Measurements from ENCODE around the gene CAMSAP3. TPM values are rescaled to one million over a fixed set of nuclear protein-coding genes. Genes with fewer than 3 reads are reported as not detected.

CAMSAP3 gene
- total RNA-seq, 1 donor from 2014 or later = 1.2 TPM

GRCh38 chr19:7645656-7646425 is 50.2 kb downstream of the CAMSAP3 start:
- DNase-seq (ENCODE audit: low spot score) = no peak

DNA sequence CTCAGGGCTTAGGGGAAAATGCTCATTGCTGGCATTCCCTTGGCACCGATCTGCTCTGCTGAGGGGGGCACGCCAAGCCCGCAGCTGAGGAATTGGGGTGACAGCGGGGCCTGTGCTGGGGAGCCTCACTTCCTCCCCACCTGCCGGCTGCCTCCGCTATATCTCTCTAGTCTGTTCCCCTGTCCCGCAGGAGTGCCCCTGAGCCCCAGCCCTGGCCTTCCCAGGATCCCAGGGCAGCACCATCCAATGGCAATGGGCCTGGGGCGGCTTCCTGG is 50.7 kb downstream of the CAMSAP3 start:
- DNase-seq (ENCODE audit: low spot score) = no peak

DNA sequence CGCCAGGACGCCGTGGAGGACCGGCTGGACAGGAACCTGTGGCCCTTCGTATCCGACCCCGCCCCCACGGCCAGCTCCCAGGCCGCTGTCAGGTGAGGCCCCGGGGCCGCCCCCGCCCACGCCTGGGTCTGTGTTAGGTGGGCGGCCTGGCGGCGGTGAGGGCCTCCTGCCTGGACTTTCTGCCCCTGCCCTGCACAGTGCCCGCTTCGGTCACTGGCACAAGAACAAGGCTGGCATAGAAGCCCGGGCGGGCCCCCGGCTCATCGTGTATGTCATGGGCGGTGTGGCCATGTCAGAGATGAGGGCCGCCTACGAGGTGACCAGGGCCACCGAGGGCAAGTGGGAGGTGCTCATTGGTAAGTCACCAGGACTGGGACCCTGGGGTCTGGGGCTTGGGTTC is 51.5 kb downstream of the CAMSAP3 start:
- no peak for DNase-seq (ENCODE audit: low spot score)

DNA sequence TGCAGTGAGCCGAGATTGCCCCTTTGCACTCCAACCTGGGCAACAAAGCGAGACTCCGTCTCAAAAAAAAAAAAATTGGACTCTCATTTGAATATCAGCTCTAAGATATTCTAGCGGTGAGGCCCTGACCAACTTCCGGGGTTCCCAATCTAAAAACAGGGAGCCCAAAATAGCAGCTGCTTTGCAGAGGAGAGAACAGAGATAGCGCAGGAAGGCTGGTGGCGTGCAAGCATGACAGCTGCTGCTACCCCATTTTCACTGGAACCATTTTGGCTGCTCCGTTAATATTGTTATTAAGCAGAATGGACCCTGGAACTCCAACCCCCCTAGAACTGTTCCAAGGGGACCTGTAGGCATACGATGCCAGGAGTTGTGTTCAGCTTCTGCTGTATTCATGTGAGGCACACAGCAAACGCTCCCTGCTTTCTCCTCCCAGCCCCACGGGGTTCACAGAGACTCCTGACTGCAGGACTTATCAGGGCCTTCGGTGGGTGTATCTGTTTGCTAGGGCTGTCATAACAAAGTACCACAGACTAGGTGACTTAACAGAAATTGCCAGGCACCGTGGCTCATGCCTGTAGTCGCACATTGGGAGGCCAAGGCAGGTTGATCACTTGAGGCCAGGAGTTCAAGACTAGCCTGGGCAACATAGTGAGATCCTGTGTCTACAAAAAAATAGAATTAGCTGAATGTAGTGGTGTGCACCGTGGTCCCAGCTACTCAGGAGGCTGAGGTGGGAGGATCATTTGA is 52.8 kb downstream of the CAMSAP3 start:
- no peak for DNase-seq (ENCODE audit: low spot score)

- no peak for DNase-seq (ENCODE audit: low spot score)
These were observed 54.5 kb downstream of the CAMSAP3 start for GRCh38 chr19:7650148-7650547.

- peak; percentile 77 for DNase-seq (ENCODE audit: low spot score)
These were observed 56.5 kb downstream of the CAMSAP3 start for GRCh38 chr19:7652061-7652641.

- DNase-seq (ENCODE audit: low spot score) = no peak
These were observed 58.7 kb downstream of the CAMSAP3 start for GRCh38 chr19:7654401-7654800.

GRCh38 chr19:7655581-7655980 is 59.9 kb downstream of the CAMSAP3 start:
- DNase-seq (ENCODE audit: low spot score) = no peak

- peak; percentile 35 for DNase-seq (ENCODE audit: low spot score)
These were observed 61.6 kb downstream of the CAMSAP3 start for GRCh38 chr19:7657131-7657751.

DNA sequence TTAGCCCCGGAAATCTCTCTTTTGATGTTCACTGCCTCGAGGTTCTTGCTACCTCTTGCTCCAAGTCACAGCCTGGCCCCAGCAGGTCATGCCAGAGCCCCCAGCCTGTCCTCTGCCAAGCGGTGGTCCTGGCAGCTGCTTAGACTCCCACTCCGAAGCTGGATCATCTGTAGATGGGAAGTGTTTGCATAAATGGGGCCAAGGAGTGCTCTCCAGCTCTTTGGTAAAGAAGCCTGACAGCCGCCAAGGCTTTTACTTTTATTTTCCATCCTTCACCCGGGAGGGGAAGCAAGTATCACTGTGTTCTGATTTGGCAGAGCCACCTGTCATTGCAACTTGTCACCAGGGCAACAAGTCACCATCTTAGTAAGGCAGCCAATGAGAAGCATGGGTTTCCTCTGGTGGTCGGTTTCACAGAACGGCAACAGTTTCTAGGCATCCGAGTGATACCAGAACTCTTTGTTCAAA is 62.6 kb downstream of the CAMSAP3 start:
- DNase-seq (ENCODE audit: low spot score) = no peak

GRCh38 chr19:7661744-7662538 is 66.3 kb downstream of the CAMSAP3 start:
- no peak for DNase-seq (ENCODE audit: low spot score)

- DNase-seq (ENCODE audit: low spot score) = no peak
These were observed 67.0 kb downstream of the CAMSAP3 start for GRCh38 chr19:7662657-7663056.

DNA sequence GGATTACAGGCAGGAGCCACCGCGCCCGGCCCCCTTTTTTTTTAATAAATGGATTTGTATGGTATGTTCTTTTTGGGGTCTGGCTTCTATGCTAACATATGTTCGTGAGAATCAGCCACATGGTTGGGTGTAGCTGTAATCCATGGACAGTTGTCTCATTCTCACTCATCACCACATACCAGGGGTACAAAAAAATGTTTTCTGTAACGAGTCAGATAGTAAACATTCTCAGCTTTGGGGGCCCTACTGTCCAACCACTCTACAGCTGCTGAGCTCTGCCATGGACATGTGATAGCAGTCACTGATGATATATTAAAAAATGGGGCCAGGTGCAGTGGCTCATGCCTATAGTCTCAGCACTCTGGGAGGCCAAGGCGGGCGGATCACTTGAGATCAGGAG is 68.0 kb downstream of the CAMSAP3 start:
- DNase-seq (ENCODE audit: low spot score) = no peak

DNA sequence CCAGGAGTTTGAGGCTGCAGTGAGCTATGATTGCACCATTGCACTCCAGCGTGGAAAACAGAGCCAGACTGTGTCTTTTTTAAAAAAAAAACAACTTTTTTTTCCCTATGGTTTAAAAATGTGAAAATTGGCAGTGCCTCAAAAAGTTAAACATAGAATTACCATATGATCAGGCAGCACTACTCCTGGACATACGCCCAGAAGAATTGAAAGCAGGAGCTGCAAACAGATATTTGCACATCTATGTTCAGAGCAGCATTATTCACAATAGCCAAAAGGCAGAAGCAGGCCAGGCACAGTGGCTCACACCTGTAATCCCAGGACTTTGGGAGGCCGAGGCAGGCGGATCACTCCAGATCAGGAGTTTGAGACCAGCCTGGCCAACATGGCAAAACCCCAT is 69.4 kb downstream of the CAMSAP3 start:
- DNase-seq (ENCODE audit: low spot score) = peak; percentile 91

Other genes starting within 250 kb of the CAMSAP3 start
- gene ARHGEF18, start 246.9 kb upstream of the CAMSAP3 start, total RNA-seq (ENCODE audit: insufficient read depth, low replicate concordance) = 53.0 TPM
- not detected for gene PEX11G, start 106.8 kb upstream of the CAMSAP3 start, total RNA-seq (ENCODE audit: insufficient read depth, low replicate concordance)
- gene ZNF358, start 79.8 kb upstream of the CAMSAP3 start, total RNA-seq (ENCODE audit: insufficient read depth, low replicate concordance) = 29.9 TPM
- gene MCOLN1, start 73.2 kb upstream of the CAMSAP3 start, total RNA-seq (ENCODE audit: insufficient read depth, low replicate concordance) = 5.8 TPM
- 35.6 TPM for gene PNPLA6, start 60.1 kb upstream of the CAMSAP3 start, total RNA-seq (ENCODE audit: insufficient read depth, low replicate concordance)
- gene XAB2, start 33.7 kb downstream of the CAMSAP3 start, total RNA-seq (ENCODE audit: insufficient read depth, low replicate concordance) = 18.3 TPM
- 25.5 TPM for gene PET100, start 33.9 kb downstream of the CAMSAP3 start, total RNA-seq (ENCODE audit: insufficient read depth, low replicate concordance)
- gene PCP2, start 37.9 kb downstream of the CAMSAP3 start, total RNA-seq (ENCODE audit: insufficient read depth, low replicate concordance) = not detected
- 8.4 TPM for gene STXBP2, start 41.2 kb downstream of the CAMSAP3 start, total RNA-seq (ENCODE audit: insufficient read depth, low replicate concordance)
- not detected for gene RETN, start 73.2 kb downstream of the CAMSAP3 start, total RNA-seq (ENCODE audit: insufficient read depth, low replicate concordance)
- 0.96 TPM for gene MCEMP1, start 81.2 kb downstream of the CAMSAP3 start, total RNA-seq (ENCODE audit: insufficient read depth, low replicate concordance)
- 19.3 TPM for gene TRAPPC5, start 85.0 kb downstream of the CAMSAP3 start, total RNA-seq (ENCODE audit: insufficient read depth, low replicate concordance)
- gene FCER2, start 106.3 kb downstream of the CAMSAP3 start, total RNA-seq (ENCODE audit: insufficient read depth, low replicate concordance) = not detected
- gene CLEC4G, start 136.2 kb downstream of the CAMSAP3 start, total RNA-seq (ENCODE audit: insufficient read depth, low replicate concordance) = 1.2 TPM
- 17.8 TPM for gene CD209, start 151.7 kb downstream of the CAMSAP3 start, total RNA-seq (ENCODE audit: insufficient read depth, low replicate concordance)
- gene CLEC4M, start 167.4 kb downstream of the CAMSAP3 start, total RNA-seq (ENCODE audit: insufficient read depth, low replicate concordance) = 1.7 TPM
- gene EVI5L, start 234.4 kb downstream of the CAMSAP3 start, total RNA-seq (ENCODE audit: insufficient read depth, low replicate concordance) = 11.6 TPM

Measured in umbilical cord (tissue), 2 donors.